Inflammatory macrophage (primary cell): ENCODE results near the gene CAV3.
"Not testable (repeated sequence)": the region's sequence is repeated elsewhere in the genome, so short reads cannot be mapped to it uniquely, and the experiment has no call there.

Source experiments
- DNase-seq, 2 donors: peaks; one replicate each; pipeline ENCODE4 v3.0.0-alpha.2; 2020 to 2022
- total RNA-seq, 18 experiments: gene quantifications; one replicate each; lab custom pipeline; 2026; ENCODE audit warnings: mixed read lengths in 6 of 18, inconsistent platforms in 2 of 18; lab: John Stamatoyannopoulos, UW

The CAV3 gene
- total RNA-seq: 0 to 0.09 (median 0) reads per million in 18 experiments

- no peak for DNase-seq
Measured at GRCh38 chr3:8733332-8734094, at the start of gene CAV3. CAV3 (plus strand) TSS chr3:8733802; CDS start chr3:8733877, 75 bp downstream.

GRCh38 chr3:8684992-8685391 lies 48.6 kb upstream of the CAV3 start:
- not testable (repeated sequence) for DNase-seq

GRCh38 chr3:8691295-8691694 lies 42.3 kb upstream of the CAV3 start:
- DNase-seq: not testable (repeated sequence)

GRCh38 chr3:8702560-8702959 lies 31.0 kb upstream of the CAV3 start:
- DNase-seq: no peak

DNA sequence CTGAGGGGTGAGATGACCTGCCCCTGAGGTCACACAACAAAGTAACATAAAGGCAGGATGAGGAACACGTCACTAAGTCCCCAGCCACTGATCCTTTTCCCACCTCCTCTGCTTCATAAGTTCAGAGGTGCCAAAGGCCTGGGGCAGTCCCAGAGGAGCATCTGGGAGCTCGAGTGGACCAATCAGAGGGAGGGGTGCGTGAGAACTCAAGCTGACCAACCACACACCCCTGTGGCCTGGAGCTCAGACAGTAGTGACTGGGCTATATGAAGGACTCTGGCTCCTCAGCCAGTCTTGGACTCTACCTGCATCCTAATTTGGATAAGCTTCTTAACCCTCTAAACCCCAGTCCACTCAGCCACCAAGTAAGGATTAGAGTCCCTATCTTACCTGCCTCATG lies 28.0 kb upstream of the CAV3 start:
- DNase-seq: no peak

DNA sequence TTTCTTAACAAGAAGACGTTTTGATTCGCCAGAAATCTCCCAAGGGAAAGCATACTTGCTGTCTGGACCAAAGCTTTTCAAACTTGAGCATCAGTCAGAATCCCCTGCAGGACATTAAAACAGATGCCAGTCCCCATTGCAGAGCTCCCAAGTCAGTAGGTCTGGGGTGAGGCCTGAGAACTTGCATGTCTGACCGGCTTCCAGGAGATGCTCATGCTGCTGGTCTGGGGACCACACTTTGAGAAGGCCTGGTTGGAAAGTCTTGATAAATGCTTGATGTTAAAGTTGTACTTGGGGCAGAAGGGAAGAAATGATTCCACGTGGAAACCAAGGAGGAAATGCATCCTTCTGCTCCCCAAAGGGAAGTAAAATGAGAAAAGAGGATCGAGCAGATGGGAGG lies 24.3 kb upstream of the CAV3 start:
- no peak for DNase-seq

GRCh38 chr3:8709801-8710507 lies 23.6 kb upstream of the CAV3 start:
- DNase-seq: no peak

- DNase-seq: no peak
Measured at GRCh38 chr3:8712045-8712907, 21.3 kb upstream of the CAV3 start.

DNA sequence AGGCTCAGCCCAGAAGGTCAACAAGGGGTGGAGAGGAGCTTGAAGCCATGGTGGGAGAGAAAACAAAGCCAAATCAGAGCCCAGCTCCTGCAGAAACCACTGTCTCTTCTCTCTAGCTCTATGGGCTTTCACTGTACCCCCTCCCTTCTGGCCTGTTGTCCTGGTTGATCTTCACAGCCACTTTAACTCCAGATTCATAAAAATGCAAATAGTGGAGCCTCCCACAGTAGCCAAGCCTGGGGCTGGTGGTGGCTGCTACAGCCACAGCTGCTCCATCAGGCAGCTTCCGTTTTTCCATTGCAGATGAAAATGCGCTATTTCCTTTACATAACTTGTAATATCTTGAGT lies 20.7 kb upstream of the CAV3 start:
- no peak for DNase-seq

DNA sequence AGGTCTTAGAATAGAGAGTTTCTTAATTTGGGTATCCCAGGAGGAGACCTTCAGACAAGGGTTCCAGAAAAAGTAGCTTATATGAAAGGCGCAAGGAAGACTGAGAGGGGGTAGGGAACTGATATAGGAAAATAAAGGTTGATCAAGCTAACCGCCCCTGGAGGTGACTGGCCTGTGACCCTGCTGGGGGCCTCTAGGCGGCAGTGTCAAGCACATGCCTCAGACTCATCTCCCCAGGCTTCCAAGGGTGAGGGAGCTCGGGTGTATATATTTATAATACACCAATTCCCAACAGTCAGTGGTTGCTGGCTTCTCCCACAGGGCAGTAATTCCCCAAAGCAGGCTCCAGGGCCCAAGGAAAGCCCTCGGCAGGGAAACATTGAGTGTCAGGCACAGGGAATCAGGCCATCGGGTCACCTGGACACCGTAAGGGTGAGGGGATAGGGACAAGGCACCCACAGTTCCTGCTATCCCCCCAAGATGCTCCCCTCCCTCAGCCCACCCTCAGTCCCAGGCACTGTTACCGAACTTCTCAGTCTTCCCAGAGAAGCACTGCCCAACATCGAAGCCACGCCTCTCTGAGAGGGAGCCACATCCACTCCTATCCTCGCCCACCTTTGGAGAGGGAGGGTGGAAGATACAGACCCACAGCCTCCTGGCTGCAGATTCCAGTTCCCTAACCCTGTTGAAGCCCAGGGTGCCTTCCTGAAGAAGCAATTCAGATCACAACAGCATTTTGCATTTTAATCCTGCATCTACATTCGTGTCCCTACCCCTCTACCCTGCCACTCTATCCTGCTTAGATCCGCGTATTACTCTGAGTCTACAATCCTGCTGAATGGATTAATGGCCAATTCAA lies 19.5 kb upstream of the CAV3 start:
- DNase-seq: no peak

- DNase-seq: not testable (repeated sequence)
Measured at GRCh38 chr3:8715757-8716156, 17.8 kb upstream of the CAV3 start.

DNA sequence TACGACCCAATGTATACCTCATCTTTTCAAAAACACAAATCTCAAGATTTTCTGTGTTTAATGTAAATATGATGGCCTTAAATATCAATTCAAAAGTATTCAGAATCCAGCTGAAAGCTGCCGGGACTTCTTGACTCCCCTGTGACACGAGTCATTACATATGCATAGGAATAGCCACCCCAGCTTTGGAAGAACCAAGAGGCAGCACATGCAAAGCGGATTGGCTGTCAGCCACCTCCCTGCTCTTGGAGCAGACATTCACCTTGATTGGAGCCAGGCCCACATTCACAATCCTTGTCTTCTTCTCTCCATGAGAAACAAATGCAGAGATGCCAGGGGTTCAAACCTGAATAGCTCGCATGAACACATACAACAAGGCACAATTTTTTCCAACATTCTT lies 10.8 kb upstream of the CAV3 start:
- no peak for DNase-seq

DNA sequence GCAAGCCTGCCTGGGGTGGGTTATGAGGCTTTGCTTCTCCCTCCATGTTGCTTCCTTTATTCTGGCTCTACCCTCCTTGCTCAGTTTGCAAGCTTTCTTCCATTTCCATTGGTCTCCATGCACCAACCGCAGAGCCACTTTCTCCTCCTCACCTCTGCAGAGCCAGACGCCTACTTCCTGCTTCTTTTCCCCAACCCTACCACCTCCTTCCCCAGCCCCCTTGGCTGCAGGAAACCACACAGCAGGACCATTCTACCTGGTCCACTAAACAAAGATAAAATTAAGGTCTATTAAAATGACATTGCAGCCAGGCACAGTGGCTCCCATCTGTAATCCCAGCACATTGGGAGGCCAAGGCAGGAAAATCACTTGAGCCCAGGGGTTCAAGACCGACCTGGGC lies 10.0 kb upstream of the CAV3 start:
- no peak for DNase-seq

DNA sequence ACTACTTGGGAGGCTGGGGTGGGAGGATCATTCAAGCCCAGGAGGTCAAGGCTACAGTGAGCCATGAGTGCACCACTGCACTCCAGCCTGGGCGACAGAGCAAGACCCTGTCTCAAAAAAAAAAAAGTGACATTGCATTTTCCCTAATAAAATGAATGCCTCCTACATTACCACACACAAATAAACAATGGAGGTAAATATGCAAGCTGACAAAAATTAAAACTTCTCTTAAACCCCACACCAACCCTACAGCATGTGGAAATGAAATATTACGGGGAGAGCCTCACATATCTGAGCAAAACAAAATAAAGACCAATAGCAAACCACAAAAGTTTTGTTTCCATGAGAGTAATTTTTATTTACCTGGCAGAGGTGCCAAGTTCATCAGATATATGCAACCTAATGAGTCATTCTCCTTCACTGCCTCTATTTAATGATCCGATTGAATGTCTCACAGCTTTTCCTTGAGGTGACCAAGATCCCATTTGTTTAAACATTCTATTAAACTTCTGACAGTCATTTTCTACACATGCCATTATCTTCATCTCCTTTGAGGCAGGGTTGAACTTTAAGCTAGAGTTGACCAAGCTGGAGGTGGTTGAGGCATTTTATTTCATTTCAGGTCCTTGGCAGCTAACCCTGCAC lies 9.4 kb upstream of the CAV3 start:
- DNase-seq: no peak

- no peak for DNase-seq
Measured at GRCh38 chr3:8727605-8728512, 5.7 kb upstream of the CAV3 start.

DNA sequence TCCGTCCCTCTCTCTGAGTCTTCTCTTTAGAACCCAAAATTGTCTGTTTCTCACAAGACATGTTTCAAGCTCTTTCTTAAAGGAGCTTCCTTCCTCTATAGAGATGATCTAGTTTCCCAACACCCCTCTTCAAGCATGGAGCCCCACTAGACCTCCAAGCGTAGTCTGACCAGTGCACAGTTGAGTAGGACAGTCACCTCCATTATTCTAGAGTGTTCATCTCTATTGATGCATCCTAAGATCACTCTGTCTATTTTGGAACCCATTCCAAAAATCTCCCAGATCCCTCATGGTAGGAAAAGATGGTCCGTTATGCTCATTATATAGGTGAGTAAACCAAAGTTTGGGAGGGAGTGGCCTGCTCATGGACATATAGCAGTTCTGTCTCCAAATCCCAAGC lies 4.1 kb upstream of the CAV3 start:
- no peak for DNase-seq

DNA sequence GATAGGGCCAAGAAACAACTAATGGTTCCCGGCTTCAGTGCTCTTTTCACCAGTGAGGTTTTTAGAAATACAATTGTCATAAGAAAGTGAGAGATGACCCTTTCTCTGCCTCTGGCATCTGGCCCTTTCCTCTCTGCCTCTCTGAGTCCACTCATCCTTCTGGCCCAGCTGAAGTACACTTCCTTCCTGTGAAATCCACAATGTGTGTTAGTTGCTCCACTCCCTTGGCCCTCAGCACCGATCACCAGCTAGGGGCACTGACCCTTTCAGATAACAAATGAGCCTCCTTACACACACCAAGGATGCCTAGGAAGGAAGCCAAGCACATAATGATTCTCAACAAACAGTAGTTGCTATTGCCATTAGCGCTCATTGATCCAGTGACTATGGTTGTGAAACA lies 2.9 kb upstream of the CAV3 start:
- DNase-seq: no peak

DNA sequence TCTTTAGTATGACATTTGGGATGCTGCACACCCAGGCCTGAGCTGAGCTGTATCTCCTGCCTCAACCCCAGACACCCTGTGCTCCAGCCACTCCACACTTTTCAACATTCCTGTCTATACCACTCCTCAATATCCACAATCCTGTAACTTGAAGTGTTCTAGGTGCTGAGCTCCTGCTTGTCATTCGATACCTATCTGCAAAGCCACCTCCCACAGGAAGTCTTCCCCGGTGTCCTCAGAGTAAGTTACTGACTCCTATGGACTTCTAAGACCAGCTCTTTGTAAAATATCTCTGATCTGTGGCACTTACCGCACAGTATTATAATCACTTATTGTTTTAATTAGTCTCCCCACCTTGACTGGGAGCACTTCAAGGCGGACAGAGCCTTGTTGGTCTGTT lies 1.2 kb upstream of the CAV3 start:
- DNase-seq: no peak

DNA sequence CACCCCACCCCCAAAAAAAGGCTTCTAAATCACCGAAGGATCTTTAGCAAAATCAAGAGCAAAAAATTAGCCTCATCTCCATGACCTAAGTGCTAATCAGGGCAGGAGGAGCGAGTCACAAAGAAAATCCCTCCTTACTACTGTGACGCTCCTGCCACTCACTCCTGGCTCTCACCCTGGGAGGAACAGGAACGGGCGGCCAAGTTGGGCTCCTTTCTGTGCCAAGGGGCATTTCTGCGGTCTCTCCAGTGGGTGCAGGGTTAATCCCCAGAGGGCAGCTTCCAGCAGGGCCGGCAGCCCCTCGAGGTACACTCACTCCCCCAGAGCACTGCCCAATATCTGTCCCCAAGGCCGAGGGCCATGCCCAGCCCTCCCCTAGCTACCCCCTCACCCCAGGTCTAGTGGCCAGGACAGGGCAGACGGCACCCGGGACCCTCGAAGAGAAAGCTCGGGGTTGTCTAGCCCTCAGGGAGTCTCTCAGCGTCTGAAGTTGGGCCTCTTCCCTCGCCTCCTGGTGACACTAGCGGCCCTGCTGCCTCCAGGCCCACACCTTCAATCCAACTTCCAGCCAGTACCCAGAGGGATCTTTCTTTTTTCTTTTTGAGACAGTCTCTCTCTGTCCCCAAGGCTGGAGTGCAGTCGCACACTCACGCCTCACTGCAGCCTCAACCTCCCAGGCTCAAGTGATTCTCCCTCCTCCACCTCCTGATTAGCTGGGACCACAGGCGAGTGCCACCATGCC lies 706 bp downstream of the CAV3 start:
- DNase-seq: no peak

- no peak for DNase-seq
Measured at GRCh38 chr3:8734908-8735307, 1.3 kb downstream of the CAV3 start.
